ENCODE measurements around the gene RPUSD4.

Gene RPUSD4

DNA sequence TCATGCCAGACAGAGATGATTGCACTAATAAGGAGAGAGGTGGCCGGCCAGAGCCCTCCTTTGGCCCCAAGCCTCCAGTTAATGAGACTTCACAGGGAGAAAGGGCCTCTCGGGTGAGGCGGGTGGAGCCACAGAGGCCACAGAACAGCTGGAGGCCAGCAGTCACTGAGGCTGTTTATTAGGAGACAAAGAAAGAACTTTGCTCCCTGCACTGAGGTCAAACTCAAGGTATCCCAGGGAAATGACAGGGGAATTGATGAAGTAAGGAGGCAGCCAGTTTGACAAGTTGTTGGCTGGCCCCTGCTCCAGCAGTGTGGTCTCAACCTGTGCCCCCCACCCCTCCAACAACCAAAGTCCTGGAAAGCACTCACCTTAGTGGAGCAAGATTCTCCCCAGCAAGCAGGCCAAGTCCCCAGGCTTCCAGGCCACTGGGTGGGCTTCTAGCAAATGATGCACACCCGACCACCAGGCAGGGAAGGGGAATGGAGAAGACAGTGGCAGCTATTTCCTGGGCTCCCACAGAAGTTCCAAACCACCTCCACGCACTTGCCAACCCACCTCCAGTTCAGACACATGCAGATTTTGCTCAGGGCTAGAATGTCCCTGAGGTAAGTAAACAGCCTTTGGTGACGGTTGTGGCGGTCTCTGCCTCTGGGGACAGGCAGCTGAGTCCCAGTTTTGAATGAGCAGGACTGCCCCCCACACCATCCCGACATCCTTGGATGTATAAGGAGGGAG, 53.2 kb downstream of the RPUSD4 start:
- DNase-seq (ENCODE audit: low read depth, low spot score) = no peak

DNA sequence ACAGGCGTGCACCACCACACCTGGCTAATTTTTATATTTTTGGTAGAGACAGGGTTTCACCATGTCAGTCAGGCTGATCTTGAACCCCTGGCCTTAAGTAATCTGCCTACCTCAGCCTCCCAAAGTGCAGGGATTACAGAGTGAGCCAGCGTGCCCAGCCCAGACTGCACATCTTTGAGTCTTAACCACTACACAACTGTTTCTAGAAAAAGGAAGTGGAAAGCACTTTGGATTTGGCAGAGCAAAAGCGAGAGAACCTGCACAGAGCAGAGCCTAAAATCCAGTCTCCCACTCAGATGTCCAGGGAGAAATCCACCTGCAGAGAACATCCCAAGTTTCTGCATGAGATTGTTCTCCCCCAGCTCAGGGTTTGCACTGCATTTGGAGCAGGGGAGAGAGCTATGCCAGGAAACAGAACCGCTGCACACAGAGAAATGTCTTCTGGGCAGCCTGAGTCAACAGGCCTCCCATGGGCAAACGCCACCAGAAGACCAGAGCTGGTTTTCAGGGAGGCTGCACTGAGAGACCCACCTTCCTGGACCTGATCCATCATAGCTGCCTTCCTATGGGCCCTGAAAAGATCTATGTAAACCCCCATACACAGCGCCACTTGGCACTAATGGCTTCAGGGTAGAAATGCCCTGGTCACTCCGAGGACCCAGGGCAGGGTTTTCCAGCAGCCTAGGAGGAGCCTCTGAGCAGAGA, 54.0 kb downstream of the RPUSD4 start:
- DNase-seq (ENCODE audit: low read depth, low spot score) = no peak

DNA sequence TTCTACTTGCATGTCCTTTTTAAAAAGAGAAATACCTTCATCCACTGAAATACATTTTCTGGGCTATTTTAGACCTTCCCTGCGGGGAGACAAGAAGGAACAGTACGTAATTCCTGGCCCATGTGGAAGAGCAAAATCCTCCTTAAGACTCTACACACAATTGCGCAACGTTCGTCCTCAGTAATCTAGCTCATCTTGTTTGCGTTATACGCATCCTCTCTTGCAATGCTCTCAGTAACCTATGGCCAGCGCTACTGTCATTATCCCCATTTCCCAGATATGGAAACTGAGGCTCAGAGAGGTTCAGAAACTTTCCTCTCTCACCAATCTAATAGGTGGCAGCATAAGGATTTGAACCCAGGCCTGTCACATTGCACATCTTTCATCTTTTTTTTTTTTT, 54.6 kb downstream of the RPUSD4 start:
- DNase-seq (ENCODE audit: low read depth, low spot score) = no peak

DNA sequence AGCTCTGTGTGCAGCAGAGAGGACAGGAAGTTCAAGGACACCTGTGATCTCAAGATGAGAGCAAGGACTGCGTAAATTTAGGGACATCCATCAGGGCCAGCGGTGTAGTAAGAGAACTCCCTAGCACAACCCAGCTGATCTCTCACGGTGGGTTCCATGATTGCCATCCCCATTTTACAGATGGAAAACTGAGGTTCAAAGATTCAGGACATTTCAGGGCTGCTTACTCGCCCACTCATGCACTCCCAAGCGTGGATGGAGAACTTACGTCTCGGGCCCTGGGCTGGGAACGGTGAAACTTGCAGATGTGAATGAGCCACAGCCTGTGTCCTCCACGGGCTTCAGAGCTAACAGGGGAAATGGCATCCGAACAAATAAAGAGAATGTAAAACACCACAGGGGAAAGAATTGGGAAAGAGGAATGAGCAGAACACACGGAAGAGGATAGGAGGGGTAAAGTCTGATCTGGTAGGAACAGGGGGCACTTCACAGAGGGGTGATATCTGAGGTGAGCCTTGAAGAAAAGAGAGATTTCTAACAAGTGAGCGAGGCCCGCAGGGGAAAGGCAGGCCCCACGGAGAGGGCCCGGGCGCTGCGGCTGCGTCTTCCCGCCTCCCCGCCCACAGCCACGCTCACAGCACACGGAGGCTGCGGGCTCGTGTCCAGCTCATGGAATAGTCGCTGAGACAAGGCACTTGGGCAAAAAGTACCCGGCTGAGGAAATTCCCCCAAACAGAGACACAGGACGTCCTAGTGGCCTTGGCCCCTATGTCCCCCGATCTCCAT, 55.9 kb downstream of the RPUSD4 start:
- DNase-seq (ENCODE audit: low read depth, low spot score) = no peak

DNA sequence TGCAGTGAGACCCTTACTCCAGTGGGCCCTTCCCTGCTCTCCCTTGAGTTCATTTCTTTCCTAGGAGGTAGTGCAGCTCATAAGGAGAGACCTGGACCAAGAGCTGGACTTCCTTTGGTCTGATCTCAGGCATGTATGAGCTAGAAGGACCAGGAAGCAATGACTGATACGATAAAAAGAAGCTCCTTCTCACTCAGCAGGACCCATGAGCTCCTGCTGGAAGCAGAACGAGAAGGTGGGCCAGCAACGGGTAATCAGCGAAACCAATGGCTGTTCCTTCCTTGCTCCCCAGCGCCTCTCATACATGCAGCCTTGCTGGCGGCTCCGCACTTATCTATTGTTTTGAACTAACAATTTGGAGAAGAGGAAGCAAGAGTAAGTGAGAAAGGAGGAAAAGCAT, 56.8 kb downstream of the RPUSD4 start:
- no peak for DNase-seq (ENCODE audit: low read depth, low spot score)

DNA sequence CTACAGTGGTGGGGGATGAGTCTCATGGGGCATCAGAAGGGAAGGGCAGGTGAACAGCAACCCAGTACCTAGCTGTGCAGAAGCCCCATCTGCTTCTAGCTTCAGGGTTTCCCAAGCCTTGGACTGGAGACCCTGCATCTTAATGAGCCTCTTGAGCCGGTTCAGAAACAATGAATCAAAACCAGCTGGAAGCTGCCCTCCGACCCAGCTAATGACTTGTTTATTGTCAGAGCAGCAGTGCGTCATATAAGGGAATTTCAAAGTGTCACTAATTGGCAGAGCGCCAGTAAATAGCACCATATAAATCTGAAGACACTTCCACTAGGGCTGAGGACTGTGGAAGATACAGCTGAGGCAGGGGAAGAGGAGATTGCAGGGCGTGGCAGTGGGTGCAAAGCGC, 57.5 kb downstream of the RPUSD4 start:
- no peak for DNase-seq (ENCODE audit: low read depth, low spot score)

DNA sequence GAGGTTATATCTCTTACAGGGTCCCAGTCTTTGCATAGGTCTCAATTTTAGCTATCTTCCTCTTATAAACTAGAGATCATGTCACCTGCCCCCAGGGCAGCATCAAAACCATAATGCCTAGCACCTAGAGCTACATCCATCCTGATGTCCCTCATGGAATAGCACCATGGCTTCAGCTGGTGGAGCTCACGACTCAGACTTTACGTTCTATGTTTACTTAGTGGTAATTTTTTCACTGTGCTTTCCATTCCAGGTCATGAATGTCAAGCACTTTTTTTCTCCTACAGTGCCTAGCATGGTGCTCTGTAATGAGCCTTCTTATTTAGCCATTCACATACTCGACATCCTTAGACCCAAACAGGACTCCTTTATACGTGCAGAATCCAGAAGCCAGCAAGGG, 58.4 kb downstream of the RPUSD4 start:
- no peak for DNase-seq (ENCODE audit: low read depth, low spot score)

DNA sequence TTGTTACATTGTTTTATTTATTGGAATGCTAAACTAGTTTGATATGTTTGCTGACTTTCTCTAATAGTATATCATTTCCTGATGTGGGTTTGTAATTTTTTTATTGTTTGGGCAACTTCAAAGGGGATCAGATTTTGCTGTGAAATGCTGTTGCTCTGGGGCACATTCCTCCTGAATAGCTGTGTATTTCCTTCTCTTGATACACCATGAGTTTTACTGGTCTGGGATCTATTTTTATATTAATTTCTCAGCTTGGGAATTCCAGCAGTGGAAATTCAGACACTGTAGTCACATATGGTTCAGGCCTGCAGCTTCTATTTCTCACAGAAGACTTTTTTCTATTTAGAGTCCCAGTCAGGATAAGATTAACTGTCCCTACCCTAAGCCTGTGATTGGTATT, 58.9 kb downstream of the RPUSD4 start:
- no peak for DNase-seq (ENCODE audit: low read depth, low spot score)

DNA sequence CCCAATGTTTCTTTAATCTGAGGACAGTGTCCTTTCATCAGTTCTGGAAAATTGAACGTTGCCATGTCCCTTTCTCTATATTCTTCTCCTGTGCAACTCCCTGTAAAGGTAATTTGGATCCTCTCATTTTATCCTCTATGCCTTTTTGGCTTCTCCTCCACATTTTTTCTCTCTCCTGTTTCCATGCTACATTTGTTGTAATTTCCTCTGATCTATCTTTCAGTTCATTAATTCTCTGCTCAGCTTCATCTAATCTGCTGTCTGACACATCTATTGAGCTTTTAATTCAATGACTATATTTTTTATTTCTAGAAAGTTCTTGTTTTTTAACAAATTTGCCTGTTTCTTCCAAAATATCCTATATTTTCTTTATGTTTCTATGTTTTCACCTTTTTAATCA, 59.3 kb downstream of the RPUSD4 start:
- DNase-seq (ENCODE audit: low read depth, low spot score) = no peak

All from iPS DF 19.7 (cell line).